G401 (cell line): Measurements from ENCODE around the gene BRSK2. TPM values are rescaled to one million over a fixed set of nuclear protein-coding genes. Genes with fewer than 3 reads are reported as not detected.

Experiments
- DNase-seq: peaks from one replicate; pipeline ENCODE4 v3.0.0-alpha.2; 2015; ENCODE audit warnings: low spot score
- in situ Hi-C: cut with HindIII; loops from 2 replicates; pipeline ENCODE4 v1.10.0; 2016; ENCODE audit warnings: low sequenced_read_pairs, mixed read lengths
- total RNA-seq: library from RNA; depleted of rRNA; stranded (reverse); fragments of >200 nt; shearing (Covaris generic); gene quantifications from 2 replicates; pipeline ENCODE4 v1.2.3, GENCODE V29; 2014

BRSK2 gene
- total RNA-seq, 1 experiment from 2014 or later: 9.2 TPM

DNA sequence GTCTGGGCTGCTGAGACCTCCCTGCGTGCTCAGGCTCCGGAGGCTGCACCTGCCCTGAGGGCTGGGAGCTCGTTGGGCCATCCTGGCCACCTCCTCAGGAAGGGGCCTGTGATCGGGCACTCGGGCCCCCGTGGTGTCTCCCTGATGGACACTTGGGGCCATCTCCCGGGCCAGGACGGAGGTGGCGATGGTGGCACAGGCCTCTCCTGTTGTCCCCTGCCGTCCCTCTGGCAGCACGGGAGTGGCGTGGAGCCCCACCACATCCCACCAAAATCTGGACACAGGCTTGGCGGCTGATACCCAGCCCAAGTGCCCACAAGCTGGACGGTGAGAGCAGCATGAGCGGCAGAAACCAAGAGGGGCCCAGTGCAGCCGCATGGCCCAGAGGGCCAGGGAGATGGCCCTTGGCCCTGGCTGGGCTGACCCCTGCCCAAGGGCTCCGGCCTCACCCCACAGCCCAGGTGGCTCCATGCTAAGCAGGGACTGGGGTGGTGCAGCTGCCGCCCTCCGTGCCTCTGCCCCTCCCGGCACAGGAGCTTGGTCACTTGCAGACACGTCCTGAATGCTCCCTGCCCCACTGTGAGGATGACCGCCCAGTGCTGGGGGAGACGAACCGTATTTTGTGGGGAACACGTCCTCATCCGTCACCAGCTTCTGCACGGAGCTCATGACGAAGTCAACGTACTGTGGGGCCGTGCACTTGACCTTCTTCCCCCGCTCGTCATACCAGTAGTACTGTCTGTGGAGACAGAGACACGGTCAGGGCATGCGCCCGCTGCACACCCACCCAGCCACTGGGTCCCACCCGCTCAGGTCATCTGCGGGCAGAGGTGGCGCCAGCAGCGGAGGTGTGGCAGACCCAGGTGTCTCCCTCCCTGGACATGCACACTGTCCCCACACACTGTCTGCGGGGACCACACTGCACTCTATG is 81.2 kb downstream of the BRSK2 start:
- in situ Hi-C loops: no loop called here
- DNase-seq: no peak

DNA sequence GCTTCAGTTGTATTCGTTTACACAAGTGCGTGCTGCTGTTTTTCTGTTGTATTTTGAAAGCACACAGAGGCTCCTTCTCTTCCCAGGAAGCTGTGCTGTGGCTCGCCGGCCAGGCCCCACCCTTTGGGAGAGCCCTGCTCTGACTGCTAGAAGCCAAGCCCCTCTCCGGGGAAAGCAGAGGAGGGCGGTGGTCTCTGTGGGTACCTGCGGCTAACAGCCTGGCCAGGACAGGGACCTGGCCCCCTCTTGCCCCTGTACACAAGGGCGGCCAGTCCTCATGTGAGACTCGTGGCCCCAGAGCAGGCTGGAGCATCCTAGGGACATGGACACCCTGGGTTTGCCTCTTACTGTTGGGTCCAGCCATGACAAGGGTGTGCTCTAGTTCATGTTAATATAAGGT is 82.0 kb downstream of the BRSK2 start:
- DNase-seq: no peak
- in situ Hi-C loops: no loop called here

DNA sequence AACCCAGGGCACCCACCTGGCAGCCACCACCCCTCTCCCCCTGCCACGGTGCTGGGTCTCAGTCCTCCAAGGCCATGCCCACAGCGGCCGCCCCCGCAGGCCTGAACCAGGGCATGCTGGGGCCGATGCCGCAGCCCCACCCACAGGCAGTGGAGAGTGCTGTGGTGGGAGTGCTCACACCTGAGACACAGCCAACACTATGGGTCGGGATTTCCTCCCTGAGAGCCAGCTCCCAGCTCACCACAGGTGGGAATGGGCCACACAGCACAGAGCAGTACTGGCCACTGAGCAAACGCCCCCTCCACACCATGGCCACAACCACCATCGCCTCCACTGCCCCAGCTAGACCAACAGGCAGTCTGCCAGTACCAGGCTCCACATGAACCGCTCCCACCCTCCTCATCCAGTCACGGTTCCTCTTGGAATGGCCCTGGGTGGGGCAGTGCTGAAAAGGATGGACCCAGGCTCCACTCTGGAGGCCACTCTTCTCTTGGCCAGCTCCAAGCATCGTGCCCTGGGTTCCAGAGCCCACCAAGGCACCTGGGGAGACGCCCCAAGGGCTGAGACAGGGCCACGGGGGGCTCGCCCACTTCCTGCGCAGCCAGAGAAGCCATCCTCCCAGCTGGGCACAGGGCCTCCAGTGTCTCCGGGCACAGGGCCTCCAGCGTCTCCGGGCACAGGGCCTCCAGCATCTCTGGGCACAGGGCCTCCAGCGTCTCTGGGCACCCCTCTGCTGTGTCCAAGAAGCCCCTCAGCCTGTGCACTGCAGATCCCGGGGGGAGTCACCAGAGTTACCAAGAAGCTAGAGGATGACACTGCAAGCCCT is 82.7 kb downstream of the BRSK2 start:
- in situ Hi-C loops: no loop called here
- no peak for DNase-seq

DNA sequence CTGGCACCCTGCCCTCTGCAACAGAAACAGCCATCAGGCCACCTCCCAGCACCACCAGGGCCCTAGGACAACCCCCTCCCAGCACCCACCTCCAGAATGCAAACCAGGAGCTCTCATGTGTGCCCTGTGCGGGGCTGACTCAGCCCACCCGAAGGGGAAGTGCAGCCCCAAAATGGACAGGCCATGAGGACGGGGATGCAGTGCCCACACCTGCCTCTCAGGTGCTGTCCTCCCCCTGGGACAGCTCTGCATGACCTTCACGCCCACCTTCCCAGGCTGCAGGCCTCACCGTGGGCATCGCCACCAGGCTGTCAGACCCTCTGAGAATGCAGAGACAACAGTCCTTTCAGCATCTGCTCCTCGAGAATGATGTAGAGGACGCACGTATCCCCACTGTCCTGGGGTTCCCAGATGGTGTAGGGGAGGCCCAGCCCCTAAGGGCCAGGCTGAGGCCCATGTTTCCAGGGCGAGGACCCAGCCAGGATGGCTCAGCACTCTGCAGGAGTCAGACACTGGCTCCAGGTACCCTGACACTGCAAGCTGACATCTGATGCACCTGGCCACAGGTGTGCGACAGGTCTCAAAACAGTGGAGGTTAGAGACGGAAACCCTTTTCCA is 83.4 kb downstream of the BRSK2 start:
- DNase-seq: no peak
- in situ Hi-C loops: no loop called here

DNA sequence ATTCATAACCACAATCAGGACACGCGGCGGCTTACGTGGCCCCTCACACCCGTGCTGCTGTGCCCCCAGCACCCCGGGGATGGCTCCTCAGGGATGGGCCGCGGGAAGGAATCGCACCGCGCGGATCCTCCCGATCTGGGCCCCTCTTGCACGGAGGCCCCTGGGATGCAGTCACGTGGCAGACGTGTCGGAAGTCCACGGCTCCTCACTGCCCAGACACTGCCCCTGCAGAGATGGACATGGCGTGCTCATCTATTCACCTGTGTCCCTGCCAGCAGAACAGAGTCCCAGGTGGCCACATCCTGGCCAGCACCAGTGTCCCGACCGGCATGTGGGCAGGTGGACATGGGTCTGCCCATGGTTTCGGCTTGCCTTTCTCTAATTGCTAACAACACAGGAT is 84.1 kb downstream of the BRSK2 start:
- DNase-seq: no peak
- in situ Hi-C loops: no loop called here

DNA sequence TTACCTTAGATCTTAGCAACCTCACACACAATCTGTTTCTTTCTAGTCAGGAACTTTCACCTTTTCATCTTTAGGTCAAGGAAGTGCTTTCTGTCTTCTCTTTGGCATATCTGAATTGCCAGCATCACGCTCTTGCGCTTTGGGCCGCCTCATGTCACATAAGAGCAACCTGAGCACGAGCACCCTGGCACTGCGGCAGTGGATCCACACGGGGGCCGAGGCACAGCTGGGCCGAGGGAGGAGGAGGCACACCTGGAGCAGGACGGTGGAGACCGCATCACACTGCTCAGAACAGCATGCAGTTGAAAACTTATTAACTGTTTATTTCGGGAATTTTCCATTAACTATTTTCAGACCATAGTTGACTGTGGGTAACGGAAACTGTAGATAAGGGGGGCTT is 86.1 kb downstream of the BRSK2 start:
- DNase-seq: no peak
- in situ Hi-C loops: no loop called here

DNA sequence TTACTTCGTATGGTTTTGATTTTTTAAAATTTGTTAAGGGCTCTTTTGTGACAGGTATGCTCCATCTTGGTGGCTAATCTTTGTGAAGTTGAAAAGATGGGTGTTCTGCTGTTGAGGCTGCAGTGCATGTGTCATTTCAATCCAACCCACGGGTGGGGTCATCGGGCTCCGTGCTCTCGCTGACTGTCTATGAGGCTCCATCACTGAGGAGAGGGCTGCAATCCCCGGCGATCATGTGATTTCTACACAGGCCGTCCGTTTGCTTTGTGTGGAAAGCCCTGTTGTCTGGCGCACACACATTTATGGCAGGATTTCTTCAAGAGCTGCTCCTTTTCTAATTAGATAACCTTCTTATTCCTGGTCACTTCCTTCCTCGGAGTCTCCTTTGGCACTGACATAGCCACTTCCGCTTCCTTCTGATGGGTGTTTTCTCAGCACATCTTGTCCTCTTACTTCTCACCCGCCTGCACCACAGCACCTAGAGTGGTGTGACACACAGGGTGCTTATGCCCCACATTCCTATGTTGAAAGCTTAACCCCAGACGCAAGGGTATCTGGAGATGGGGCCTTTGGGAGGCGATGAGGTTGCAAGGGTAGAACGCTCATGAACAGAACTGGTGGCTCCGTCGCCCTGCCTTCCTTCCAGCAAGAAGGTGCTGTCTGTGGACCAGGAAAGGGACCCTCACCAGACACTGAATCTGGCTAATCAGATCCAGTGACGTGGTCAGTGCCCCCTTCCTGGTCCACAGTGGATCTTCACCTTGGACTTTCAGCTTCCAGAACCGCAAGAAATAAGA is 87.4 kb downstream of the BRSK2 start:
- in situ Hi-C loops: no loop called here

DNA sequence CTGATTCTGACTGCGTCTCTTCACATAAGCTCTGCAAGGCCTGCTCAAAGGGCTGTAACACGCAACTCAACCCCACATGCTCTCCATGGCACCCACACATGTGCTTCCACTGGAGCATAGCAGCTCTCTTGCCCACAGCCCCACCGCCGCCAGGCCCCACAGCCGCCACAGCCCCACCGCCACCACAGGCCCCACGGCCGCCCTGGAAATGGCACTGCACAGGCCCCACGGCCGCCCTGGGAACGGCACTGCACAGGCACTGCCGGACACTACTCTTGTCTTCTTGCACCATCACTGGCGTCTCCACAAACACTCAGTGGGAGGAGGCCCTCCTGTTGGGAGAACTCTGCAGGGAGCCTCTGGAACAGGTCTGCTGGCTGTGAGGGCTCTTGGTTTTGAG is 88.3 kb downstream of the BRSK2 start:
- no peak for DNase-seq
- in situ Hi-C loops: no loop called here

More for the DNA sequence above, 87.4 kb downstream of the BRSK2 start:
- no peak for DNase-seq

DNA sequence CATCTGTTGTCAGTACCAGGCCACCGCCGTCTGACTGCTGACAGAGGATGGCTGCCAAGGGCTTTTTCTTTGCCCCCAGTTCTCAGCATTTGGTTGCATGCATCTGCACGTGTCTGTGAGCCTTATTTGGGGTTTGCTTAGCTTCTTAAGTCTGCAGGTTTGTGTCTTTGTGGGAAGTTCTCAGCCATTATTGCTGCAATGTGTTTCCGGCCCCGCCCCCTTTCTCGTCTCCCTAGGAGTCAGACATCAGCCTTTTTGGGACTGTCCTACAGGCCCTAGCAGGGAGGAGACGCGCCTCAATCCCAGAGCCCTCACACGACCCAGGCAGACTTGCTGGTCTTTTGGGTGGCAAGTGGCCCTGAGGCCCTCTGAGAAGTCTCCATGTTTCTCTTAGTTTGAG is 88.8 kb downstream of the BRSK2 start:
- in situ Hi-C loops: no loop called here
- DNase-seq: no peak

DNA sequence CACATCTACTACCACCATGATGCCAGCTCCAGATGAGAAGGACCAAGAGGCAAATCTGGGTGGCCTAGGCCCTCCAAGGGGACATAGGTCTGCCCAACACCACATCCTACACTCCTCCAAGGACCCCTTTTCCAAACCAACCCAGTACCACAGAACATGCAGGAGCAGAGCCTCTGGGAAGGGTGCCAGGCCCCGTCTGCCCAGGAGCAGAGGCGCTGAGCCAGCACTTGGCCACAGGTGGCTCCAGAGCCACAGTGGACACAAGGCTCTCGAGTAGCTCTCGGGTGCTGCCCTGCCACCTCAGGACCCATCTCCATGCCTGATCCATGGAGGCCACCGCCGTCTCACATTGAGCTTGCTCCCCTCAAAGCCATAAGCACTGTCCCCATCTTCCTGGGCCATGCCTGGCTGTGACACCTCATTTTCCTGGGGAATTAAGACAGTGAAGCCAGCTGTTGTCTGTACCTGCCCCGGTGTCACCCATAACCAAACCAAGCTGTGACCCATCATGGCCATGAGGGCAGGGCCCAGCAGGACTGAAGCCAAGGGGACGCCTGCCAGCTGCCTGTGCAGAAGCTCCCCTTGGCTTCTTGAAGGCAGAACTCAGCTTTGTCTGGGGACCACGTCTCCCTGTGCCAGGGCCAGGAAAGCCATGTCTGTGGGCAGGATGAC is 89.4 kb downstream of the BRSK2 start:
- in situ Hi-C loops: no loop called here
- no peak for DNase-seq

DNA sequence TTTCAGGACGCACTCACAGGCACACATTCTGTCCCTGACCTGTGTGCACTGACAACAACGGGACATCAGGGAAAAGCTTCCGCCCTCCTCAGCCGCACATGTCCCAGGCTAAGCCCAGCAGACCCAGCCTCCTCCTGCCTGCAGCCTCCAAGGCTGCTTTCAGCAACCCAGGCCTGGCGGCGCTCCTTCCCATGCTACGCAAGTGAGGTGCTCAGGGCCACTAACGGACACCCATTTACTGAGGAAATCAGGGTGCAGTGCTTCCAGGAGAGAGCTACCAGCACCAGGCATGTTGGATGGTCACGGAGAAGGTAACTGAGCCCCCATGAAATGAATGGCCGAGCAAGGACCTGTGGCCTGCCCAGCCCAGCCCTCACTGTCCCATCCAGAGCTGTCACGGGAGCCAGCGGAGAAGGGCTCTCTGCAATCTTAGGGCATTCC is 90.0 kb downstream of the BRSK2 start:
- in situ Hi-C loops: no loop called here
- no peak for DNase-seq

DNA sequence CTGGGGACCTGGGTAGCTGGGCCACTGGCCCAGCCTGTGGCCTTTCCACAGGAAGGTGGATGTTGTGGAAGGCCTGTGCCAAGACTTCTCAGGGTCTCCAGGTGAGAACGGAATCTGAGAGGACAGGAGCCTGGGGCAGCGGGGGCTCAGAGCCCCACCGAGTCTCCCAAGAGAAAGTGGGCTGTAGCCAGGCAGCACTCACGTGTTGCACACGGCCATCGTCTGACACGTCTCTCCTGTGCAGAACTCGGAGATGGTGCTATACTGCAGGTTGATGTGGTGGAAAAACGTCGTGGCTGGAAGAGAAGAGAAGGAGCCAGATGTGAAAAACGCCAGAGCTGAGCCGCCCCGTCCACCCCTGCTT is 90.4 kb downstream of the BRSK2 start:
- no peak for DNase-seq
- in situ Hi-C loops: no loop called here

DNA sequence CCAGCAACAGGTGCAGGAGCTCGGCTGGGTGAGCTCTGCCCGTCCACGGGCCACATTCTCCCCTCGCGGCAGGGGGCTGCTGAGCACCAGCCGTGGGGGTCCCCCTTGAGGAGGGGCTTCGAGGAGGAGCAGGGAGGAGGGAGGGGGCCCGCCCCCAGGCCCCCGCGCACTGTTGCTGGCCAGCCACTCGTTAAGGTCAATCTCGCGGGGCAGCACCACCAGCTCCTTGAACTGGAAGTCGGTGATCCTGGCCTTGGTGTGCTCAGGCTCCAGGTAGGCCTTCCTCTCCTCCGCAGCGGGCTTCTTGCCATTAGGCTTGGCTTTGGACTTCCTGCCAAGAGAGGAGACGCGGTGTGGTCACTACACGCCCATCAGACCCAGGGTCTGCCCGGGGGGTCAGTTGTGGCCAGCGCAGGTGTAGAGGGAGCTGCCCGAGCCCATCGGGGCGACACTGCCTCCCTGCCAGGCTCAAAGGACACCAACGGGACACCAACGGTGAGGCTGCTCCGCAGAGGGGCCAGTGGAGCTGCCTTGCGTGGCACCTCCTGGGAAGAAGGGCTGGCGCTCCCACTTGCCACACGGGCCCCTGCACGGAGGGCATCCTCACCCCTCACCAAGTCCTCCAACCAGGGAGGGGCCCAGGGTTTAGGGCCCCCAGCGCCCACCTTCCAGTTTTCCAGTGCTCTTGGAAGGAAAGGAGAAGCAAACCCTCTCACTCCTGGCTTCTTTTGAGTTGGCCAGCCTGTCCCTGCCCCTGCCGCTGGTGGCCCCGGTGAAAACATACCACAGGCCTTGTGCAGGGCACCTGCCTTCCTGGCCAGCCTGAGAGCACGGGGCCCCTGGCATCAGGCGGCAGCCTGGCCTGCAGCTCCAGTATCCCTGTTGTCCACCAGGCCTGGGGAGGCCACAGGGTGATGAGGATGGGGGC is 91.1 kb downstream of the BRSK2 start:
- in situ Hi-C loops: no loop called here
- DNase-seq: no peak

DNA sequence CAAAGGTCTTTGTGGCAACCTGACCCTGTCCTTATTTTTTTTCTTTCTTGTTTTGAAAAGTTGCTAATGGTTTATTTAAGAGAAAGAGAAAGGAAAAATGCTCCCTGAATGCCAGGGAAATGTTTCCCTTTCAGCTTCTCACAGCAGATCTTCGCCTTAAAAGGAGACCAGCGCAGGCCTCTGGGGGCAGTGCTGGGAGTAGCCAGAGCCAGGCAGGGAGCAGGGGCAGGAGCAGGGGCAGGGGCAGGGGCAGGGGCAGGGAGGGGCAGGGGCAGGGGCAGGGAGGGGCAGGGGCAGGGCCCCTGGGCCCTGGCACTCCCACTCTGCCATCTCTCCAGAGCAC is 91.7 kb downstream of the BRSK2 start:
- DNase-seq: no peak
- in situ Hi-C loops: no loop called here

DNA sequence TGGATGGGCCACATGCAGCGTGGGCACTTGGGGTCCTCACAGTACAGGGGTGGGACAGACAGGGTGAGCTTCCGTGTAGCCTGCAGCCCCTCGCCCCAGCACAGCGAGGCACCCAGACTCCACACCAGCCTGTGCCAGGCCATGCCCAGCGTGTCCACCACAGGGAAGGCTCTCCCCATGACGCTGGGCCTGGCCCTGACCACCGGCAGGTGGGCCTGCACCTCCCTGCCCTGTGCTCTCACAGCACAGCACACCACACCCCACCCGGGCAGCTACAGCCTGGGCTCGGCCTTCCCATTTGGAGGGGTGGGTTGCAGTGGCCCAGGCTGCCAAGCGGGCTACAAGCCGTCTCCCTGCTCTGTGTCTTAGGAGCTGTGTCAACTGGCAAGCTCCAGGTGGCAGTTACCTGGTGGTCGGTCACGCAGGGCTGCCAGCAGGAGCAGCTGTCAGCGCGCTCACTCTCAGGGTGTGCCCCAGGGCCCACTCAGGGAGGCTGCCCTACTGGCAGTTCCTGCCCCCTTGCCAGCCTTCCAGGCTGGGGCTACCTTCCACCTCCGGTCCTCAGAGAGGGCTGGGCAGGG is 92.2 kb downstream of the BRSK2 start:
- in situ Hi-C loops: no loop called here
- no peak for DNase-seq

DNA sequence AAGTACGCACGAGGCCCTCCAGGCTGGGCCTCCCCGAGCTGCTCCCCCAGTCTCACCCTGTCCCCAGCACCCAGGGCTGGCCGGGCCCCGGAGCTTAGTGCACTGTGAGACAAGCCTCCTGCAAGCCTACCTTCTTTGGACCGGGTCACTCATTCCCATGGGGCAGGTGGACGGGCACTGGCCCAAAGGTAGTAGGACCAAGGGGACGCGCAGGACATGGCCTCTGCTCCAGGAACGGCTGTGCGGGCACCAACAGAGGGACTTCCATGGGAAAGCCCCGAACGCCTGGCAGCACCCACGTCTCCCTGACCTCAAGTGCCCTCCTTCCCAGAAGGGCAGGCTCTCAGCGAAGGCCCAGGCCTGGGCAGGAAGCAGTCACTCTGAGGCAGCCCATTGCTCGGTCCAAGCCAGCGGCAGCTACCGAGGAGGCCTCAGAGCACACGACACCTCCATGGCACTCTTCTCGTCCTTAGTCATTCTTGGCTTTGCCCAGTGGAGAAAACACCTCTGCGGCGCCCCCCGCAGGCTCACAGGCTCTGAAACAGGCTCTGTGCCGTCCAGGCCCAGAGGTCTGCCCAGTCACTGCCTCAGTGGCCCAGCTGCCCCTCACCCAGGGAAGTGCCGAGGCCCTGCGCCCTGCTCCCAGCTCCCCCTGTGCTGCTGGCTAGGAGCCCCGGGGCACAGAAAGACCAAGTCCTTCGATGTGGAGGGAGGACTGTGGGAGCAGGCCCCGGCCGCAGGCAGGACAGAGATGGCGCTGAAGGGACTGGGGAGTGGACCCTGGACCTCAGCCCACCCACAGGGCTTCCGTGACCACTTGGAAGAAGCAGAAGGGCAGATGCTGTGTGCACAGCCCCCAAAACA is 93.1 kb downstream of the BRSK2 start:
- in situ Hi-C loops: no loop called here

More for the DNA sequence above, 93.1 kb downstream of the BRSK2 start:
- DNase-seq: no peak
